ENCODE results near the gene SLCO3A1.

The SLCO3A1 gene

DNA sequence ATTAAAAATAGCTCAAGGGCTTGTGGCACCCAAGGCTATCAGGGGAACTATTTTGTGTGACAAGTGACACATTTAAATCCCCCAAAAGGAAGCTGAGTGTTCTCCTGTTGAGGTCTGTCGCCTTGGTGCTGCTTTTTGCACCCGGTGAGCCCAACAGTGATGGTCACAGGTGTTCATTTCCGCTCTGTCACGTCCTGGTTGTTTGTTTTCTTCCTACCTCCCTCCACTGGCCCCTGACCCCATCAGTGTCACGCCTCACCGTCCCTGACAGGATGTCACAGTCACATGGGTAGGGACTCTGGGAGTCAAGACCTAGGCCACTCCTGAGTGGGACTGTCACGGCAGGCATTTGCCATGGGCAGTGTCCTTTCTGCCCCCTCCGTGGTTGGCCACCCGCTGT lies 11.2 kb downstream of the SLCO3A1 start:
- TF ChIP-seq, protein P1, sequence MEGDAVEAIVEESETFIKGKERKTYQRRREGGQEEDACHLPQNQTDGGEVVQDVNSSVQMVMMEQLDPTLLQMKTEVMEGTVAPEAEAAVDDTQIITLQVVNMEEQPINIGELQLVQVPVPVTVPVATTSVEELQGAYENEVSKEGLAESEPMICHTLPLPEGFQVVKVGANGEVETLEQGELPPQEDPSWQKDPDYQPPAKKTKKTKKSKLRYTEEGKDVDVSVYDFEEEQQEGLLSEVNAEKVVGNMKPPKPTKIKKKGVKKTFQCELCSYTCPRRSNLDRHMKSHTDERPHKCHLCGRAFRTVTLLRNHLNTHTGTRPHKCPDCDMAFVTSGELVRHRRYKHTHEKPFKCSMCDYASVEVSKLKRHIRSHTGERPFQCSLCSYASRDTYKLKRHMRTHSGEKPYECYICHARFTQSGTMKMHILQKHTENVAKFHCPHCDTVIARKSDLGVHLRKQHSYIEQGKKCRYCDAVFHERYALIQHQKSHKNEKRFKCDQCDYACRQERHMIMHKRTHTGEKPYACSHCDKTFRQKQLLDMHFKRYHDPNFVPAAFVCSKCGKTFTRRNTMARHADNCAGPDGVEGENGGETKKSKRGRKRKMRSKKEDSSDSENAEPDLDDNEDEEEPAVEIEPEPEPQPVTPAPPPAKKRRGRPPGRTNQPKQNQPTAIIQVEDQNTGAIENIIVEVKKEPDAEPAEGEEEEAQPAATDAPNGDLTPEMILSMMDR (IDR thresholded peaks at IDR 0.05; ENCODE audit: low read depth, low read length, missing control alignments): no peak
- H3K4me3 ChIP-seq (replicated peaks; ENCODE audit: low read depth, low read length): no peak overlapping the region
- DNase-seq (ENCODE audit: extremely low read depth, low read depth): no peak

DNA sequence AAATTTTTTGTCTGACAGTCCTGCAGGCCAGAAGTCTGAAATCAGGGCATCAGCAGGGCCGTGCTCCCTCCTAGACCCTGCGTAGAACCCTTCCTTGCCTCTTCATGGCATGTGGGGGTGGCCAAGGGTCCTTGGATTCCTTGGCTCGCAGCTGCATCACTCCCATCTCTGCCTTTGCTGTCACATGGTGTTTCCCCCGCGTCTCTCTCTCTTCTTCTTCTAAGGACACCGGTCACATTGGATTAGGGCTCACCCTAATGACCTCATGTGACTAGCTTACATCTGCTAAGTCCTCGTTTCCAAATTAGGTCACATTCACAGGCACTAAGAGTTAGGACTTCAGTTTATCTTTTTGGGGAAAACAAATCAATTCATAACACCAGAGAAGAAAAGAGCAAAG lies 12.0 kb downstream of the SLCO3A1 start:
- no peak overlapping the region for H3K4me3 ChIP-seq (replicated peaks; ENCODE audit: low read depth, low read length)
- DNase-seq (ENCODE audit: extremely low read depth, low read depth): no peak
- TF ChIP-seq, protein P1 (IDR thresholded peaks at IDR 0.05; ENCODE audit: low read depth, low read length, missing control alignments): no peak

DNA sequence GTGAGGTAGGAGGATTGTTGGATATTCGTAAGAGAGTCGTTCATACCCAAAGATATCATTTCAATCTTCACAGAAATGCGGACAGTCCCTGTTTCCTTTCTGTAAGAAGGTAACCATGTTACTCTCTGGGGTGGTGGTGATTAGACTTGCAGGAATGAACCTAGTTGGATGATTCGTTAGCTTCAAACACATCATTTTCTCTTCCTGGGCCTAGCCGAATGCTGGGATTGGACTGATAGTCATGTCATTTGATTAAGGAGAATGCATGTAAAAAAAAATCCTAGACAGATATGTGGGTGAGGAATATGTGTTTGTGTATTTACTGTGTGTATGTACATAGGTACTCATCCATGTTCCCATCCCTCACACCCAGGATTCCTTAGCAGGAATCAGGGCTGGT lies 12.4 kb downstream of the SLCO3A1 start:
- no peak for DNase-seq (ENCODE audit: extremely low read depth, low read depth)
- H3K4me3 ChIP-seq (replicated peaks; ENCODE audit: low read depth, low read length): no peak overlapping the region
- TF ChIP-seq, protein P1 (IDR thresholded peaks at IDR 0.05; ENCODE audit: low read depth, low read length, missing control alignments): no peak

DNA sequence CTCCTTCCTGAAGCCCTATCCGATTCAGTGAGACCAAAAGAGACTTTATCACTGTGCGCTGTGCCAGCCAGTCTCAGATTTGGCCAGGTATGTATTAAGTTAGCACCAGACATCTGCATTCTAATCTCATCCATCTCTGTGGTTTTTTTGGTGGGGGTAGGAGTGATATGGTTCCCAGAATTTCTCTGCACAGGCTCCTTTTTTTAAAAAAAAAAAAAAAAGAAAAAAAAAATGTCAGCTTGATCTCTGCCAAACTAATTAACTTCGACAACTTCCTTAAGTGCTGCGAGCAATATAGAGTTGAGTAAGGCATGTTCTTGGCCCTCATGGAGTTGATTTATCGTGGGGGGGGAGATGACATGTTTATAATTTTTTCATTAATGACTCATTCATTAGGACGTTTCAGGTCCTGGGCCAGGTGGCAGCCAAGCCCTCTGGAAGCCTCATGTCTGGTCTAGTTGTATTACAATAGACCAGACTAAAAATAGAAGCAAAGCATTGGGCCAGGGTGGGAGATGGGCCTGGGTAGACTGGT lies 12.9 kb downstream of the SLCO3A1 start:
- TF ChIP-seq, protein P1 (IDR thresholded peaks at IDR 0.05; ENCODE audit: low read depth, low read length, missing control alignments): no peak
- no peak for DNase-seq (ENCODE audit: extremely low read depth, low read depth)

DNA sequence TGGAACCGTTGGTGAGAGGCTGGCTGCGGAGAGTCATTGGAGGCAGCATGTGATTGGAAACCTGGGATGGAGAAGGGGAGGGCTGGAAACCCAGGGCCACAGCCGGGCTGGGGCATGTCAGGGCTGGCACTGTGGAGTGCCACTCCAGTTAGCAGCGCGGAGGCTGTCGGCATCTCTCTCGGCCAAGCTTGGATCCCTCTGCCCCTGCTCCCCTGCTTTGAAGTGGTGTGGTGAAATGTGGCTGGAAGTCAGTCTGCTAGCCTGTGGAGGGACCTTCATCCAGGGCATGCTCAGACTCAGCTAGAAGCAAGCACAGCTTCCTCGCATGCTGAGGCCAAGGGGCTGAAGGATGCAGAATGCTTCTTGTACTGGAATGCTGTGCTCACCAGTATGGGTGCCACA lies 13.5 kb downstream of the SLCO3A1 start:
- TF ChIP-seq, protein P1 (IDR thresholded peaks at IDR 0.05; ENCODE audit: low read depth, low read length, missing control alignments): no peak
- no peak overlapping the region for H3K4me3 ChIP-seq (replicated peaks; ENCODE audit: low read depth, low read length)

More for the DNA sequence above, 12.9 kb downstream of the SLCO3A1 start:
- H3K4me3 ChIP-seq (replicated peaks; ENCODE audit: low read depth, low read length): no peak overlapping the region

DNA sequence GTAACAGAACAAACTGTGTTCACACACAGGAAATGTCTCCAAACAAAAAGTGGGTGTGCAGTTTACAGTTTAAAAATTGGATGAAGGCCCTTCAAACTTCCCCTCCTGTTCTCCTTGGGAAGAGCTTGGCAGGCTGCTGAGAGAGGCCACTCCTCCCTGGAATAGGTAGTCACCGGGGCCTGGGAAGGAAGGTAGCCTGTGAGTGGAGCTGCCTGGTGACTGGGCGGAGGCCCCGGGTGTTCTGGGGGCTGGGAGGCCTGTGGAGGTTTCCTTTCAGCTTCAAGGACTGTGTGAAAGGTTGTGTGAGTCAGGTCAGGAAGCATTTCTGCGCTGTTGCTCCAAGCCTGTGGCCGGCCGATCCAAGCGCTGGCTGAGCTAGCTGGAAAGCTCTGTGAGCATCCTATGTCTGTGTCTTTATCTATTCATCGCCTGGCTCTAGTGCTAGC lies 14.1 kb downstream of the SLCO3A1 start:
- H3K4me3 ChIP-seq (replicated peaks; ENCODE audit: low read depth, low read length): no peak overlapping the region
- TF ChIP-seq, protein P1 (IDR thresholded peaks at IDR 0.05; ENCODE audit: low read depth, low read length, missing control alignments): no peak
- no peak for DNase-seq (ENCODE audit: extremely low read depth, low read depth)

More for the DNA sequence above, 13.5 kb downstream of the SLCO3A1 start:
- DNase-seq (ENCODE audit: extremely low read depth, low read depth): no peak
